SIG-M5 treated with dmso at 0.1 percent for 504 hours (cell line): ENCODE data around the gene OFD1.

Experiments
- DNase-seq: peaks from one replicate; lab custom pipeline; 2025; ENCODE audit not compliant: unreplicated experiment; lab: John Stamatoyannopoulos, UW

The OFD1 gene

DNA sequence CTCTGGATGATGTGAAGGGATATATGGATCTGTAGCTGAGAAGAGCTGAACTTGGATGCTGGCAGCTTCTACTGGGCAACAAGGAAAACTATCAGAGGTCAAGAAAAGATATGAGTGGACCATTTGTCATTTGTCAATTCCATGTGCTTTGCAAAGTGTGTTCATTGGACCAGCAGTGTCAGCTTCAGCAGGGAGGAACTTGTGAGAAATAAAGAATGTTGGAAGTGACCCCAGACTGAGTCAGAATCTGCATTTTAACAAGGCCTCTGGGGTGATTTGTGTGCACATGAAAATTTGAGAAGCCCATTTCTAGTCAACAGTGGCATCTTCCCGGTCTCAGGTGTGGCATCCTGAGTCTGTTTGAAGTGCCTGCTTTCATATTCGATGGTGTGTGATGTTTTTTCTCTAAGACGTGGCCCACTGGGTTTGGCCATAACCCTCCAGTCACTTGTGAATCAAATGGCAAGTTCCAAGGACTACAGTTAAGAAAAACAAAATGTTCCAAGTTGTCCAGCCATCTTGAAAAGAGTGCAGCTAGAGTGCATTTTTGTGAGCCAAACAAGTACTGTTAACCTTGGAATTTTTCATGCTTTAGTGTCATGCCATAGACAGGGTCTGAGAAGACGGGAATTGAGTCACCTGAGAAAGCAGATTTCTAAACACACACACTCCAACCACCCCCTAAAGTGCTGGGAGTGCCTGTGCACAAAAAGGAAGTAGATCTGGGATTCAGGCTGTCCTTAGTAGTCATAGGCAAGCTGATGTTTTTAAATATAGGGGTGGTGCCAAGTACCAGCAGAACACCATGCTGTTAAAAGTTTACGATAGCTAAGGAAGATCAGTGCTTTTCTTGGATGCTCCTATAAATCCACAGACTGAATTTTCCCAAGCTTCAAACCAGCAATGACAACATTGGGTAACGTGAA, 55.9 kb downstream of the OFD1 start:
- no peak for DNase-seq

DNA sequence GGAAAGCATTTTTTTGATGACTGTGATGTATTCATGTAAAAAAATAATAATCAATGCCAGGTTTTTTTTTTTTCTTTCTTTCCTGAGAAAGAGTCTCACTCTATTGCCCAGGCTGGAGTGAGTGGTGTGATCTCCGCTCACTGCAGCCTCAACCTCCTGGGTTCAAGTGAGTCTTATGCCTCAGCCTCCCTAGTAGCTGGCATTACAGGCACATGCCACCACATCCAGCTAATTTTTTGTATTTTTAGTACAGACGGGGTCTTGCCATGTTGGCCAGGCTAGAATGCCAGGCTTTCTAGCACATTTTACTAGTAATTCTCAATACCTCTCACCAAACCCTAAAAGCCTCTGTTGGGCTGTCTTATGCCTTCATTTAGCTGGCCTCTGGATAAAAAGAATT, 56.6 kb downstream of the OFD1 start:
- DNase-seq = no peak

DNA sequence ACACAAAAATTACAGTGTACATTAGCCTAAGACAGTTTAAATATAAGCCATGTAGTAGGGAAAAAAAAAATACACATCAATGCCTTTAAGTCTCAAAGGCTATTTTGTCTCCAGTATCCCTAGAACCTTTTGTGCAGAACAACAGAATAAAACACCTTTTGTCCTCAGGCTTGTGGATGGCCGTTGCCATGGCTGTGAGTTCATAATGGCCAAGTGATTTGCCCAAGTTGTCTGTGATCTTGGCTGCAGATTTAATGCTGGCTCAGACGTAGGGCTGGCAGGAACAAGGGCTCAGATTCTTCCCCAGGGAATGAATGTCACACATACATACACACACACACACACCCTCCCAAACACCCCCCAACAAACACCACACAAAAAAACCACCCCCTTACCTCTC, 57.0 kb downstream of the OFD1 start:
- DNase-seq = no peak

DNA sequence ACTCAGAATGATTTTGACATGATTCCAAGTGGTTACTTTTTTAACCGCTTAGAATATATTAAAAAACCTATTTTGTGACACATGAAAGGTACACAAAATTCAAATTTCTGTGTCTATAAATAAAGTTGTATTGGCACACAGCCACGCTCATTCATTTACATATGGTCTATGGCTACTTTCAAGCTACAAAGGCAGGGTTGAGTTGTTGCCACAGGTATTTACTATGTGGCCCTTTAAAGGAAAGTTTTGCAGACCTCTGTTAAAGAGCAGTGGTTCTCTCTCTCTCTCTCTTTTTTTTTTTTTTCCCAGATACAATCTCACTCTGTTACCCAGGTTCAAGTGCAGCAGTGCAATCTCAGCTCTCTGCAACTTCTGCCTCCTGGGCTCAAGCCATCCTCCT, 59.3 kb downstream of the OFD1 start:
- no peak for DNase-seq

DNA sequence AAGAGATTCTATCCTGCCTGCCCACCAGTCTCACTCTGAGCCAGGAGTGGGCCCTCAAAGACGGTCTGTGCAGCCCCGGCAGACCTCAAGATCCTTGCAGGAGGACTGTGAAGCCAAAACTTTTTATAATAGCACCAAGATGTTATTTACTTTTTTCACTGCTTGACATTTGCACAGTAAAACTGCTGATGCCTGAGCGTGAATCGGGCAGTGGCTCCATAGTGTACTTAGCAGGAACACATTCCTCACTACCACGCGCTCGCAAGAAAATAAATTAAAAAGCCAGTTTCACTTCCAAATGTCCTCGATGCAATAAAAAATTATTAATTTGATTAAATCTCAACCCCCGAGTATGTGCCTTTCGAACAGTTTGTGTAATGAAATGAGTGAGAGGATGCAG, 59.9 kb downstream of the OFD1 start:
- DNase-seq = no peak

DNA sequence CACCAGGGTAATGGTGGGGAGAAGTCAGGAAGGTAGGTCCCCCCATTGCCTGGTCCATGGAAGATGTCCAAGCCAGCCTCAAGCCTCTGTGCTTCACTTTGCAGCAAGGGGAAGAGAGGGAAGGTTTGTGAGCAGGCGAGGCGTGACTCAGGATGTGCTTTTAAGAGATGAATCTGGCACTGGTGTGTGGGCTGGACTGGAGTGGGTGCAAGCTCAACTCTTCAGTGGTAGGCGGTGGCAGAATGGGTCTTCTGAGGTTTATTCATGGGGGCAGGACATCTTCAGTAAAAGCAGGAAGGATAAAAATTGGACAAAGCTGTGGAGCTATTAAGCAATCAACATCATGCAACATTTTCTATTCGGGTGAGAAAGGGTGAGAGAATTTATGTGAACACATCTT, 63.0 kb downstream of the OFD1 start:
- no peak for DNase-seq

DNA sequence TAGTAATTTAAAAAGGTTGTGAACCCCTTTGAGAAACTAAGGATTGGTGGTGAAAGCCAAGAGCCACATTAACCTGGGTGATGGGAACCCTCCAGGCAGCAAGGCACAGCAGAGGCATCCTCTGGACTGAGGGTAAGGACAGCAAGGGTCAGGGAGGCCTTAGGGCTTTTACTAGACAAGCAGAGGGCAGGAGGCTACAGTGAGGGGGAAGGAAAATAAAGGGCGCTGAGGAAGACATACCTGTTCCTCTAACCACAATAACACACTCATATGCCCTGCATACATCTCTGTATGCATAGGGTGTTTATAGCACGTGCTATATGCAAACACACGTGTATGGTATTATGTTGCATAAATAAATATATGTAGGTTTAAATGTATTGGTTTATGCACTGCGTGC, 63.6 kb downstream of the OFD1 start:
- no peak for DNase-seq

DNA sequence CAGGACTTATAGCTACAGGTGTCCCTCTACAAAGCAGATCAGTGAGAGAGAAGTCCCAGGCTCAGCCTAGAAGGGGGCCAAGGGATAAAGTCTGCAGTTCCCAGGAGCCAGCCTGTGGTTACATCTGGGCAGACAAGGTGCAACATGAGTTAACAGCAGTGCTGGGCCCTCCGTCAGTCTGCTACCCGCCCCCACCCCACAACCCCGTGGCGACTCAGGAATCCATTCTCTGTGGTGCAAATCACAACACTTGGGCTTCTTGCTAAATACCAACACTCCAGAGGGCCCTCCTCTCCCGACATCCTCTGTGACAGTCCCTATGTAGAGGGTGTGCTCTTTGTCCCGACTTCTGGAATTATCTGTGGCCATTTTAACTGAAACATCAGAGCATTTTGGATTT, 68.6 kb downstream of the OFD1 start:
- DNase-seq = no peak

DNA sequence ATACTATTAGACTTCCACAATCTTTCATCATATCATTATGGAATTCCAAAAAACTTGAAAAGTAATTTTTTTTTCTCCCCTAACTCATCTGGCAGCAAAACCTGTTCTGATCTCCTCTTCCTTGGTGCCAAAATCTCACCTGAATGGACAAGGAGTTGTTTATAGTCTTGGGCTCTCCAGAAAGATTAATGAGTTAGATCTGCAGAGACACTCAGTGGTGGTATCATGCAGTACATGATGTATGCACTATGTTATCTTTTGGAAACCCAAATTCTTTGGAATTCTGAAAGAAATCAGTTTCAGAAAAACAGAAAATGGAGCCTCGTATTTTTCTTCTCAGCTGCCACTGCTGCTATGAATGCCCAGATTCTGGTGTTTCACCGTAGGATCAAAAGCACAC, 70.7 kb downstream of the OFD1 start:
- DNase-seq = no peak

DNA sequence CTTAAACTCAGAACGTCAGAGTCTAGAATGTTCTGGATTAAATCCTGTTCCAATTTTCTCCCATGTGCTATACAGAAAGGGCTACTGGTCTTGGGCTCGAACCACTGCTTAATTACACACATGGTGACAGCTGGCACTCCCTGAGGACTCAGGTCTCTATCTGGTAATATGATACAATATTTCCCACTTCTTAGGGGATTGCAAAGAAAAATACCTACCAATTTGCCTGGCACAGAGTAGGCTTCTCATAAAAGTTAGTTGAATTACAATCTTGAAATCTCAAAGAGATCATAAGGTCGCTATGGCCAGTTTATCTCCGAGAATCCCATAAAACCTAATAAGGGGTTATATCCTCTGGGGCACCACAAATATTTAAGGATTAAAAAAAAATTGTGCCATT, 73.7 kb downstream of the OFD1 start:
- DNase-seq = no peak

DNA sequence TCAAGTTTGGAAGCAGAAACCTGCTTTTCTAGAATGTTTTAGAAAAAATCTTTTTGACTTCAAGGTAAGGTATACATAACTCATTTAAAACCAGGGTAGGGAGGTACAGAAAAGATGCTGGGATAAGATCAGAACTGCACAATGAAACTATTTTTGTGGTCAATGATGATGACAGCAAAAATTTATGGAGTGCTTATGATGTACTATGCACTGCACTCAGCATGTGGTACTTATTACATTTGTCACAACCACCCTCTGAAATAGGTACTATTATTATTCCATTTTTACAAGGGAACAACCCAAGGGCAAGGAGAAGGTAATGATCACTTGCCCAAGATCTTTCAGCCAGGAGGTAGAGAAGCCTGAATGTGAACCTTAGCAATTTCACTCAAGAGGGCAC, 74.3 kb downstream of the OFD1 start:
- no peak for DNase-seq

DNA sequence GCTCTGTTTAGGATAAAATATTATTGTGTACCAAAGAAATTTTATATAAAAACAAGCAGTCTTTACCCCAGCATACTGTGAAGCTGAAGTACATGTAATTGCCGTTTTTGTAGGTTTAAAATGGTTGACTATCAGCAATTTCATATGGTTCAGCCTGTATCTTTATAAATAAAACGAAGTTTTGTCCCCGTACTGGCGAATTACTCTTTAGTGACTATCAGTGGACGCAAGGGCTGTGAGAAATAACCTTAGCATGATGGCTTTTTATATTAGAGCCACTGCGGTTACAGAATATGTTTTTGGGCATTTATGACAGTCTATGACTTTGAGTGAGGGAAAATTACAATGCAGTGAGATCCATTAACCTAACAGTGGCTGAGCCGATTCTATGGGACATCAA, 81.1 kb downstream of the OFD1 start:
- DNase-seq = no peak

DNA sequence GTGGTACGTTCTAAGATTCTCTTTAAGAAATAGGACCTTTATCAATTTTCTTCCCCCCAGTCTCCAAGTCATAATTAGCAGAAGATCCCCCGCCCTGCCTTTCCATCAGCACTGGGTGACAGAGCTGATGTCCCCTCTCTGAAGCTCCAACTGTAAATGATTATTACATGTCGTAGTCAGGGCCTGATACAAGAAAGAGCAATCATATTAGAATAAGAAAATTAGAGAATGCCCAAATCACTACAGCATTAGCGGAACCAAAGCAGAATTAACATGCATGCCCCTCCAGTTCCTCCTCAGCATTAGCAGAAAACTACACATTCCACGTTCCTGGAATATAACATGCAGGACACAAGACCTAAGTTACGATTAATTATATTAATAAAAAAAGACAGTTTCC, 81.6 kb downstream of the OFD1 start:
- DNase-seq = no peak

DNA sequence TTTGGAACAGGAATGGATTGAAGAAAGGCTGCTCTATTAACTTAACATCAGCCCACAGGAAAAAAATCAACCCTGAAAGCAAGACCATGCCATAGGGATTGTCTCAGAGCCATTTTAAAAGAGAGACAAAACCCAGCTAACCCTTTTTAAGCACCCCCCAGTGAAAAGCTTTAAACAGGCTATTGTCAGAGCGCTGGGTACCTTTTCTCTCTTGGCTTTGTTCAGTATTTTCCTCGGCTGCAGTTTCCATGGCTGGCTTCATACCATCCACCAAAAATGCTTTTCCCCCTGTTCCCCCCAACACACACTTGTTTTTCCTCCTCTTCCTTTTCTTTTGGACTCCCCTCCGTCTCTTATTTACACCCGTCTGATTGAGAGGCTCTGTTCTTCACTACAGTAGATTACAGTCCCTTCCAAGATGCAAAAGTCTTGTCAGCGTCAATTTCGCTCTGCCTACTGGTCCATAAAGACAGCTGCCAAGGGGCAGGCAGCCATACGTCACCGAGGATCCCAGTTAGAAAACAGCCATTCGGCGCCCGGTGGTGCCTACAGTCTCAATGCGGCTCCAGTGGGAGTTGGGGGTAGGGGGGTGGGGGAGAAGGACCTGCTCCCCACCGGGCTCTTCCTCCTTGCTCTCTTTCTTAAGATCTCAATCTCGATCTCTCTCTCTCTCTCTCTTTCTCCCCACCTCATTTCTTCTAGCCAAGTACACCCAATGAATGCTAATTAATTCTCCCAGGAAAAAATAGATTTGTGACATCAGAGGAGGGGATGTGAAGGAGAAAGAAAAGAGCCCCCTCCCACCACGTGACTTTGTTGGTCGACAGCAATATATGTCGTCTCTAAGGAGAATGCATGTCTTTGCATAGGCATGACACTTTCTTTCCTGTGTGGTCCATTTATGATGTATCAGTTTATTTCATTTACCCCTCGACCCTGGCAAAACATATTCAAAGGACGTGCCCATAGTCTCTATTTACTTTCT, 82.4 kb downstream of the OFD1 start, which contains the start of gene GPM6B:
Gene GPM6B, minus strand, starts transcription at position 451 of the 985 bp plus-strand sequence. Its CDS starts 189 bp downstream, at position 262.
- DNase-seq = no peak
